H1 (cell line): ENCODE results near the gene CITED4.

ENCODE experiments used
- ATF2 ChIP-seq: IDR thresholded peaks from 2 replicates; pipeline ENCODE4 v1.6.1; 2012; ENCODE audit warnings: low read length, inconsistent platforms
- BCL11A ChIP-seq, 2 experiments: IDR thresholded peaks; one replicate each; pipeline ENCODE4 v1.6.1; 2011; ENCODE audit warnings: low read depth in 2 of 2, low read length in 2 of 2, mild to moderate bottlenecking in 2 of 2
- EGR1 ChIP-seq: IDR thresholded peaks from 2 replicates; pipeline ENCODE4 v1.6.1; 2011; ENCODE audit warnings: low read depth, low read length, borderline replicate concordance
- POLR2A ChIP-seq, 2 experiments: IDR thresholded peaks; 1 replicate in 1 of 2; 2 replicates in 1 of 2; pipeline ENCODE4 v1.6.1; 2011; ENCODE audit warnings: low read depth in 2 of 2, low read length in 2 of 2, mild to moderate bottlenecking in 2 of 2; ENCODE audit errors: control extremely low read depth in 1 of 2
- RXRA ChIP-seq: IDR thresholded peaks from 2 replicates; pipeline ENCODE4 v1.6.1; 2011; ENCODE audit warnings: low read depth, mild to moderate bottlenecking, low read length, moderate library complexity; ENCODE audit not compliant: insufficient read depth
- SRF ChIP-seq: IDR thresholded peaks from 2 replicates; pipeline ENCODE4 v1.6.1; 2011; ENCODE audit warnings: mild to moderate bottlenecking, low read depth, low read length, moderate library complexity
- TCF12 ChIP-seq: IDR thresholded peaks from 2 replicates; pipeline ENCODE4 v1.6.1; 2011; ENCODE audit warnings: low read depth, mild to moderate bottlenecking, low read length
- YY1 ChIP-seq: IDR thresholded peaks from 2 replicates; pipeline ENCODE4 v1.6.1; 2011; ENCODE audit warnings: low read depth, mild to moderate bottlenecking, low read length
- TF ChIP-seq, protein P1 (sequence below), 3 experiments: IDR thresholded peaks; 1 replicate in 2 of 3; 2 replicates in 1 of 3; pipeline versions ENCODE4 v1.5.1 to v1.6.1; 2011; ENCODE audit warnings: low read length in 3 of 3, mild to moderate bottlenecking in 3 of 3, inconsistent platforms in 2 of 3, low read depth in 1 of 3, moderate library complexity in 1 of 3; ENCODE audit not compliant: insufficient read depth in 1 of 3; ENCODE audit errors: control extremely low read depth in 1 of 3
- TF ChIP-seq, protein P2 (sequence below): IDR thresholded peaks from 2 replicates; pipeline ENCODE4 v1.6.1; 2011; ENCODE audit warnings: low read depth, mild to moderate bottlenecking, low read length; ENCODE audit not compliant: insufficient read depth

GRCh38 chr1:40844887-40845878 is 17.0 kb downstream of the CITED4 start:
- no peak for TF ChIP-seq EGR1
- no peak for TF ChIP-seq SRF
- TF ChIP-seq YY1, result no peak
- TF ChIP-seq, protein P1, sequence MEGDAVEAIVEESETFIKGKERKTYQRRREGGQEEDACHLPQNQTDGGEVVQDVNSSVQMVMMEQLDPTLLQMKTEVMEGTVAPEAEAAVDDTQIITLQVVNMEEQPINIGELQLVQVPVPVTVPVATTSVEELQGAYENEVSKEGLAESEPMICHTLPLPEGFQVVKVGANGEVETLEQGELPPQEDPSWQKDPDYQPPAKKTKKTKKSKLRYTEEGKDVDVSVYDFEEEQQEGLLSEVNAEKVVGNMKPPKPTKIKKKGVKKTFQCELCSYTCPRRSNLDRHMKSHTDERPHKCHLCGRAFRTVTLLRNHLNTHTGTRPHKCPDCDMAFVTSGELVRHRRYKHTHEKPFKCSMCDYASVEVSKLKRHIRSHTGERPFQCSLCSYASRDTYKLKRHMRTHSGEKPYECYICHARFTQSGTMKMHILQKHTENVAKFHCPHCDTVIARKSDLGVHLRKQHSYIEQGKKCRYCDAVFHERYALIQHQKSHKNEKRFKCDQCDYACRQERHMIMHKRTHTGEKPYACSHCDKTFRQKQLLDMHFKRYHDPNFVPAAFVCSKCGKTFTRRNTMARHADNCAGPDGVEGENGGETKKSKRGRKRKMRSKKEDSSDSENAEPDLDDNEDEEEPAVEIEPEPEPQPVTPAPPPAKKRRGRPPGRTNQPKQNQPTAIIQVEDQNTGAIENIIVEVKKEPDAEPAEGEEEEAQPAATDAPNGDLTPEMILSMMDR (IDR thresholded peaks at IDR 0.05; ENCODE audit: control extremely low read depth in 1 of 3, insufficient read depth in 1 of 3, low read depth in 1 of 3, low read length in 3 of 3), result no peak
- TF ChIP-seq ATF2, result no peak
- no peak for TF ChIP-seq BCL11A (IDR thresholded peaks at IDR 0.05; ENCODE audit: low read depth in 2 of 2, low read length in 2 of 2)
- TF ChIP-seq TCF12, result no peak
- TF ChIP-seq RXRA, result no peak
- TF ChIP-seq POLR2A (IDR thresholded peaks at IDR 0.05; ENCODE audit: control extremely low read depth in 1 of 2, low read depth in 2 of 2, low read length in 2 of 2), result no peak
- TF ChIP-seq, protein P2, sequence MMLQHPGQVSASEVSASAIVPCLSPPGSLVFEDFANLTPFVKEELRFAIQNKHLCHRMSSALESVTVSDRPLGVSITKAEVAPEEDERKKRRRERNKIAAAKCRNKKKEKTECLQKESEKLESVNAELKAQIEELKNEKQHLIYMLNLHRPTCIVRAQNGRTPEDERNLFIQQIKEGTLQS, result no peak
